ENCODE measurements around the gene ACE2.

Gene ACE2

GRCh38 chrX:15600049-15600448, 711 bp downstream of the ACE2 start:
- no peaks in the 10 kb centered on the region for H3K27me3 ChIP-seq (ENCODE audit: low read depth, low read length)
- no peak for TF ChIP-seq EZH2phosphoT487 (IDR thresholded peaks at IDR 0.05; ENCODE audit: low read depth)
- TF ChIP-seq CTCF (IDR thresholded peaks at IDR 0.05; ENCODE audit: low read depth, low read length), result no peak

GRCh38 chrX:15599461-15599860, 1.3 kb downstream of the ACE2 start:
- Histone ChIP-seq H3K4me2 (ENCODE audit: low read length) (no peak overlapping the region), H3K9ac (ENCODE audit: low read length) (no peak overlapping the region), H3K36me3 (replicated peaks; ENCODE audit: low read depth, low read length) (no peaks in the 10 kb centered on the region), H3K27me3 (ENCODE audit: low read depth, low read length) (no peaks in the 10 kb centered on the region), H3K27ac (ENCODE audit: low read length) (no peak overlapping the region), H2AFZ (ENCODE audit: low read depth, low read length) (no peak overlapping the region), H3K4me3 (ENCODE audit: low read length) (no peak overlapping the region), H3K4me1 (ENCODE audit: low read length) (peaks cover 15% of the 10 kb centered on the region), H4K20me1 (ENCODE audit: insufficient read depth, low read length) (no peaks in the 10 kb centered on the region), H3K9me3 (ENCODE audit: insufficient read depth, low read length) (no peaks in the 10 kb centered on the region), H3K79me2 (ENCODE audit: low read length) (no peaks in the 10 kb centered on the region)
- TF ChIP-seq CTCF (IDR thresholded peaks at IDR 0.05; ENCODE audit: low read depth, low read length) (no peak), EZH2phosphoT487 (IDR thresholded peaks at IDR 0.05; ENCODE audit: low read depth) (no peak)

More at GRCh38 chrX:15600049-15600448, 711 bp downstream of the ACE2 start:
- Histone ChIP-seq H2AFZ (ENCODE audit: low read depth, low read length) (no peak overlapping the region), H3K9me3 (ENCODE audit: insufficient read depth, low read length) (no peaks in the 10 kb centered on the region), H3K27ac (ENCODE audit: low read length) (no peak overlapping the region), H3K9ac (ENCODE audit: low read length) (no peak overlapping the region), H3K36me3 (replicated peaks; ENCODE audit: low read depth, low read length) (no peaks in the 10 kb centered on the region), H3K4me1 (ENCODE audit: low read length) (peaks cover 15% of the 10 kb centered on the region), H3K4me2 (ENCODE audit: low read length) (no peak overlapping the region), H3K79me2 (ENCODE audit: low read length) (no peaks in the 10 kb centered on the region), H3K4me3 (ENCODE audit: low read length) (no peak overlapping the region), H4K20me1 (ENCODE audit: insufficient read depth, low read length) (no peaks in the 10 kb centered on the region)

GRCh38 chrX:15598026-15598425, 2.7 kb downstream of the ACE2 start:
- Histone ChIP-seq H3K27ac (ENCODE audit: low read length) (no peak overlapping the region), H3K36me3 (replicated peaks; ENCODE audit: low read depth, low read length) (no peaks in the 10 kb centered on the region), H3K27me3 (ENCODE audit: low read depth, low read length) (no peaks in the 10 kb centered on the region), H3K79me2 (ENCODE audit: low read length) (no peaks in the 10 kb centered on the region), H3K9me3 (ENCODE audit: insufficient read depth, low read length) (no peaks in the 10 kb centered on the region), H3K4me2 (ENCODE audit: low read length) (no peak overlapping the region), H3K4me3 (ENCODE audit: low read length) (no peak overlapping the region), H2AFZ (ENCODE audit: low read depth, low read length) (no peak overlapping the region), H3K4me1 (ENCODE audit: low read length) (peaks cover 15% of the 10 kb centered on the region), H3K9ac (ENCODE audit: low read length) (no peak overlapping the region), H4K20me1 (ENCODE audit: insufficient read depth, low read length) (no peaks in the 10 kb centered on the region)
- TF ChIP-seq EZH2phosphoT487 (IDR thresholded peaks at IDR 0.05; ENCODE audit: low read depth) (no peak), CTCF (IDR thresholded peaks at IDR 0.05; ENCODE audit: low read depth, low read length) (no peak)

GRCh38 chrX:15594371-15594770, 6.4 kb downstream of the ACE2 start:
- H3K9ac ChIP-seq (ENCODE audit: low read length), result no peak overlapping the region
- H3K4me2 ChIP-seq (ENCODE audit: low read length), result no peak overlapping the region
- H3K27me3 ChIP-seq (ENCODE audit: low read depth, low read length), result no peaks in the 10 kb centered on the region
- H3K4me3 ChIP-seq (ENCODE audit: low read length), result no peak overlapping the region
- no peaks in the 10 kb centered on the region for H4K20me1 ChIP-seq (ENCODE audit: insufficient read depth, low read length)
- no peaks in the 10 kb centered on the region for H3K9me3 ChIP-seq (ENCODE audit: insufficient read depth, low read length)
- H3K27ac ChIP-seq (ENCODE audit: low read length), result no peak overlapping the region
- no peaks in the 10 kb centered on the region for H3K36me3 ChIP-seq (replicated peaks; ENCODE audit: low read depth, low read length)
- TF ChIP-seq CTCF (IDR thresholded peaks at IDR 0.05; ENCODE audit: low read depth, low read length) (peak; percentile 36), EZH2phosphoT487 (IDR thresholded peaks at IDR 0.05; ENCODE audit: low read depth) (no peak)
- no peaks in the 10 kb centered on the region for H3K79me2 ChIP-seq (ENCODE audit: low read length)
- H2AFZ ChIP-seq (ENCODE audit: low read depth, low read length), result no peak overlapping the region
- H3K4me1 ChIP-seq (ENCODE audit: low read length), result peaks cover 15% of the 10 kb centered on the region

All from OCI-LY3 (cell line).